Keratinocyte (primary cell): Measurements from ENCODE around the gene BABAM2. TPM values are rescaled to one million over a fixed set of nuclear protein-coding genes. Genes with fewer than 3 reads are reported as not detected.

Experiments used
- DNase-seq: peaks from one replicate; pipeline ENCODE4 v3.0.0-alpha.2; 2011; ENCODE audit warnings: low read depth, missing footprints, low spot score
- FAIRE-seq: peaks from 2 replicates; lab custom pipeline; 2011; peaks lifted over from hg19 to GRCh38; lab: Jason Lieb, UNC
- H2AFZ ChIP-seq: 2 replicates; pipeline ENCODE4 v1.6.0; 2012; ENCODE audit warnings: low read length, control low read depth, inconsistent platforms; ENCODE audit not compliant: control insufficient read depth
- H3K27ac ChIP-seq: 2 replicates; pipeline ENCODE4 v1.5.1; 2011; ENCODE audit warnings: low read length; ENCODE audit not compliant: control insufficient read depth, insufficient read depth
- H3K27me3 ChIP-seq: 3 replicates; pipeline ENCODE4 v1.6.0; 2011; ENCODE audit warnings: low read length; ENCODE audit not compliant: control insufficient read depth, insufficient read depth; ENCODE audit errors: extremely low read depth
- H3K36me3 ChIP-seq, 2 experiments: 2 replicates in 1 of 2; 3 replicates in 1 of 2; pipeline ENCODE4 v1.5.1; 2011; ENCODE audit warnings: low read length in 2 of 2, mild to moderate bottlenecking in 1 of 2; ENCODE audit not compliant: control insufficient read depth in 2 of 2, insufficient read depth in 2 of 2; ENCODE audit errors: extremely low read depth in 1 of 2
- H3K4me1 ChIP-seq: 3 replicates; pipeline ENCODE4 v1.5.1; 2011; ENCODE audit warnings: low read length; ENCODE audit not compliant: control insufficient read depth, insufficient read depth; ENCODE audit errors: extremely low read depth
- H3K4me2 ChIP-seq: 3 replicates; pipeline ENCODE4 v1.6.0; 2011; ENCODE audit warnings: low read depth, low read length; ENCODE audit not compliant: control insufficient read depth, insufficient read depth; ENCODE audit errors: extremely low read depth
- H3K4me3 ChIP-seq, 3 experiments: fragments of 200-600 bp in 1 of 3; sonication (generic) in 1 of 3; 2 replicates in 2 of 3; 3 replicates in 1 of 3; pipeline ENCODE4 v1.5.1; 2011 to 2016; ENCODE audit warnings: low read length in 3 of 3, mild to moderate bottlenecking in 3 of 3, control low read depth in 2 of 3, inconsistent platforms in 1 of 3, low read depth in 1 of 3, mixed read lengths in 1 of 3, mixed run types in 1 of 3, moderate library complexity in 1 of 3; ENCODE audit not compliant: control insufficient read depth in 2 of 3, insufficient read depth in 2 of 3; ENCODE audit errors: extremely low read depth in 1 of 3
- H3K79me2 ChIP-seq: 2 replicates; pipeline ENCODE4 v1.6.0; 2012; ENCODE audit warnings: low read length; ENCODE audit not compliant: control insufficient read depth, insufficient read depth
- H3K9ac ChIP-seq: 3 replicates; pipeline ENCODE4 v1.6.0; 2011; ENCODE audit warnings: low read length; ENCODE audit not compliant: control insufficient read depth, insufficient read depth; ENCODE audit errors: extremely low read depth
- H3K9me1 ChIP-seq: 3 replicates; pipeline ENCODE4 v1.6.0; 2011; ENCODE audit warnings: low read length; ENCODE audit not compliant: control insufficient read depth, insufficient read depth; ENCODE audit errors: extremely low read depth
- H3K9me3 ChIP-seq: 2 replicates; pipeline ENCODE4 v1.5.1; 2012; ENCODE audit warnings: low read depth, low read length; ENCODE audit not compliant: control insufficient read depth
- H4K20me1 ChIP-seq: 3 replicates; pipeline ENCODE4 v1.6.0; 2011; ENCODE audit warnings: low read length; ENCODE audit not compliant: control insufficient read depth, insufficient read depth; ENCODE audit errors: extremely low read depth
- EZH2 ChIP-seq: IDR thresholded peaks from one replicate; pipeline ENCODE4 v1.6.1; 2012; ENCODE audit warnings: inconsistent platforms, mild to moderate bottlenecking, low read length, moderate library complexity
- dilution Hi-C: fragments of 300-500 bp; cut with MboI; formaldehyde crosslinking; loops from one replicate; pipeline ENCODE4 v1.7.0; 2020; ENCODE audit warnings: low sequenced_read_pairs; ENCODE audit not compliant: extremely low pct_ligation_motif_present
- polyA plus RNA-seq, 5 experiments: library from polyadenylated mRNA; depleted of rRNA in 3 of 5; stranded (reverse) in 3 of 5; stranded (forward) in 1 of 5; unstranded in 1 of 5; fragments of >200 nt; gene quantifications; 1 replicate in 1 of 5; 2 replicates in 3 of 5; 3 replicates in 1 of 5; pipeline versions ENCODE4 v1.2.1 to v1.2.3, GENCODE V29; 2011 to 2012; ENCODE audit warnings: missing spikeins in 2 of 5, low read depth in 1 of 5, low replicate concordance in 1 of 5
- TF ChIP-seq, protein P1 (sequence below), 3 experiments: IDR thresholded peaks in 1 of 3; conservative IDR thresholded peaks in 1 of 3; optimal IDR thresholded peaks in 1 of 3; 2 replicates in 2 of 3; 3 replicates in 1 of 3; pipeline versions ENCODE3 to v1.5.1; 2011; ENCODE audit warnings: low read length in 3 of 3, mild to moderate bottlenecking in 3 of 3, moderate library complexity in 2 of 3, control low read depth in 1 of 3, inconsistent platforms in 1 of 3; ENCODE audit not compliant: insufficient read depth in 2 of 3; ENCODE audit errors: extremely low read depth in 1 of 3

The BABAM2 gene
- polyA plus RNA-seq, 1 donor (not counting 4 experiments of a cell fraction or from before 2014, with no cell fraction given), result 29.8 TPM

DNA sequence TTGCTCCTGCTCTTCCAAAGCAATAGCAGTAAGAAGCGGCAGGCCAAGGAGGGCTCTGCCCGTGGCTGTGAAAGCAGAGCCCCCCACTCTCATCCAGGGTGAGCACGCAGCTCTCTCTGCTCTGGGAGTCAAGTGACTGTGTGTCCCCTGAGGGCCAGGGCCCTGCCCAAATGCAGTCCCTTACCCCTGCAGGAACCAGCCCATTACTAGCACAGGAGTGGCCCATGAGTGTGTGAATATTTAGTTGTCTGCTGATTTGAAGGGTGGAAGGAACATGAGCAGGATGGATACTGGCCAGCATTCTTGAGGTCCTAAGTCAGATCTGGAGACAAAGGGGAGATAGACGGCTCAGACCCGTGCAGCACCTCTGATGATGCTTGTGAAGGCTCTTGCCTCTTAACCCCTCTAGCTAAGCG, 432.5 kb downstream of the BABAM2 start:
- H3K9me3 ChIP-seq, result no peaks in the 10 kb centered on the region
- DNase-seq (no peak), FAIRE-seq (no peak)
- H3K9me1 ChIP-seq, result no peaks in the 10 kb centered on the region
- H3K4me1 ChIP-seq, result peaks cover 10% of the 10 kb centered on the region
- H3K36me3 ChIP-seq, result no peaks in the 10 kb centered on the region
- no peaks in the 10 kb centered on the region for H4K20me1 ChIP-seq
- H3K27ac ChIP-seq, result no peak overlapping the region
- no peak overlapping the region for H3K4me3 ChIP-seq
- H3K4me2 ChIP-seq, result no peak overlapping the region
- no peak overlapping the region for H2AFZ ChIP-seq
- H3K79me2 ChIP-seq, result no peaks in the 10 kb centered on the region
- dilution Hi-C loops, result no loop called here
- H3K27me3 ChIP-seq, result no peaks in the 10 kb centered on the region
- TF ChIP-seq, protein P1, sequence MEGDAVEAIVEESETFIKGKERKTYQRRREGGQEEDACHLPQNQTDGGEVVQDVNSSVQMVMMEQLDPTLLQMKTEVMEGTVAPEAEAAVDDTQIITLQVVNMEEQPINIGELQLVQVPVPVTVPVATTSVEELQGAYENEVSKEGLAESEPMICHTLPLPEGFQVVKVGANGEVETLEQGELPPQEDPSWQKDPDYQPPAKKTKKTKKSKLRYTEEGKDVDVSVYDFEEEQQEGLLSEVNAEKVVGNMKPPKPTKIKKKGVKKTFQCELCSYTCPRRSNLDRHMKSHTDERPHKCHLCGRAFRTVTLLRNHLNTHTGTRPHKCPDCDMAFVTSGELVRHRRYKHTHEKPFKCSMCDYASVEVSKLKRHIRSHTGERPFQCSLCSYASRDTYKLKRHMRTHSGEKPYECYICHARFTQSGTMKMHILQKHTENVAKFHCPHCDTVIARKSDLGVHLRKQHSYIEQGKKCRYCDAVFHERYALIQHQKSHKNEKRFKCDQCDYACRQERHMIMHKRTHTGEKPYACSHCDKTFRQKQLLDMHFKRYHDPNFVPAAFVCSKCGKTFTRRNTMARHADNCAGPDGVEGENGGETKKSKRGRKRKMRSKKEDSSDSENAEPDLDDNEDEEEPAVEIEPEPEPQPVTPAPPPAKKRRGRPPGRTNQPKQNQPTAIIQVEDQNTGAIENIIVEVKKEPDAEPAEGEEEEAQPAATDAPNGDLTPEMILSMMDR (optimal IDR thresholded peaks at IDR 0.05 in 1 of 3, IDR thresholded peaks at IDR 0.05 in 1 of 3, conservative IDR thresholded peaks at IDR 0.05 in 1 of 3; ENCODE audit: extremely low read depth in 1 of 3, insufficient read depth in 2 of 3, low read length in 3 of 3), result no peak
- no peak for TF ChIP-seq EZH2
- no peak overlapping the region for H3K9ac ChIP-seq

DNA sequence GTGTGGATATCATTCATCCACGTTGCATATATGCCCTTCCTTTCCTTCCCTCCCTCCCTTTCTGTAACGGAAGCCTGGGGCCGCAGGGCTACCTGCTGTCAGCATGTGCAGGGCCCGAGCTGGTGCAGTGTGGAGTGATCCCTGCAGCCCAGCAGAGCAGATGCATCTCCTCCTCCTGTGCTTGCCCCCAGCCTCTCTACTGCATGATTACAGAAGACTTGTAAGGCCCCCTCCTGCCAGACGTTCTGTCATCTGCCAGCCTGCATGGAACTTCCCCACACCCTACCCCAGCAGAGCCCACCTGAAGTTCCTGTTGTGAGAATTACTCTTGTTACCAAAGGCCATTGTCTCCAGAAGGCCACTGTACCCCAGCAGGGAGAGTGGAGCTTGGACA, 434.6 kb downstream of the BABAM2 start:
- Histone ChIP-seq H3K27me3 (no peaks in the 10 kb centered on the region), H3K4me2 (no peak overlapping the region), H3K27ac (no peak overlapping the region), H2AFZ (no peak overlapping the region), H3K4me3 (no peak overlapping the region), H3K79me2 (no peaks in the 10 kb centered on the region), H4K20me1 (no peaks in the 10 kb centered on the region), H3K9me1 (no peaks in the 10 kb centered on the region), H3K9me3 (no peaks in the 10 kb centered on the region), H3K9ac (no peak overlapping the region), H3K36me3 (no peaks in the 10 kb centered on the region), H3K4me1 (peaks cover 10% of the 10 kb centered on the region)
- no peak for TF ChIP-seq EZH2
- TF ChIP-seq, protein P1 (optimal IDR thresholded peaks at IDR 0.05 in 1 of 3, IDR thresholded peaks at IDR 0.05 in 1 of 3, conservative IDR thresholded peaks at IDR 0.05 in 1 of 3; ENCODE audit: extremely low read depth in 1 of 3, insufficient read depth in 2 of 3, low read length in 3 of 3), result no peak
- FAIRE-seq (no peak), DNase-seq (no peak)
- dilution Hi-C loops, result no loop called here
